GM20000 (cell line): ENCODE results near the gene ACTG1.

Experiments used
- DNase-seq: peaks from one replicate; pipeline ENCODE4 v3.0.0; 2012; ENCODE audit warnings: low spot score
- CTCF ChIP-seq: IDR thresholded peaks from 2 replicates; pipeline ENCODE4 v1.5.1; 2012; ENCODE audit warnings: mild to moderate bottlenecking, control low read depth; ENCODE audit errors: extremely low read depth, missing control alignments

Gene ACTG1

GRCh38 chr17:81508639-81509206 lies 3.9 kb downstream of the ACTG1 start:
- no peak for TF ChIP-seq CTCF
- DNase-seq = no peak

GRCh38 chr17:81503619-81504018 lies 9.0 kb downstream of the ACTG1 start:
- TF ChIP-seq CTCF = no peak

GRCh38 chr17:81502471-81503017 lies 10.1 kb downstream of the ACTG1 start:
- DNase-seq = no peak
- TF ChIP-seq CTCF = no peak

More at GRCh38 chr17:81503619-81504018, 9.0 kb downstream of the ACTG1 start:
- DNase-seq = no peak

- TF ChIP-seq CTCF = no peak
- DNase-seq = no peak
These were observed 12.6 kb downstream of the ACTG1 start for GRCh38 chr17:81500047-81500446.

GRCh38 chr17:81499601-81499970 lies 13.0 kb downstream of the ACTG1 start:
- DNase-seq = no peak
- no peak for TF ChIP-seq CTCF

- TF ChIP-seq CTCF = no peak
- no peak for DNase-seq
These were observed 13.5 kb downstream of the ACTG1 start for GRCh38 chr17:81498953-81499600.

GRCh38 chr17:81494626-81495377 lies 17.8 kb downstream of the ACTG1 start:
- DNase-seq = no peak
- no peak for TF ChIP-seq CTCF
